HepG2 (cell line): ENCODE results near the gene GRM7.

Experiments
- ATM ChIP-seq: fragments of 450-650 bp; IDR thresholded peaks from 2 replicates; pipeline ENCODE4 v1.7.1; 2017; ENCODE audit warnings: mild to moderate bottlenecking, borderline replicate concordance
- CTCF ChIP-seq: sonication (generic); formaldehyde crosslinking; IDR thresholded peaks from 2 replicates; pipeline ENCODE4 v1.5.0; 2020; ENCODE audit warnings: mild to moderate bottlenecking, missing genetic modification reagents, moderate library complexity
- MED13 ChIP-seq: sonication (generic); formaldehyde crosslinking; IDR thresholded peaks from 2 replicates; pipeline ENCODE4 v1.5.0; 2020; ENCODE audit warnings: missing genetic modification reagents
- PATZ1 ChIP-seq: sonication (generic); formaldehyde crosslinking; IDR thresholded peaks from 2 replicates; pipeline ENCODE4 v1.4.0; 2020; ENCODE audit warnings: missing genetic modification reagents
- POLR2AphosphoS5 ChIP-seq: IDR thresholded peaks from 2 replicates; pipeline ENCODE4 v1.6.1; 2012; ENCODE audit warnings: low read depth, low read length
- RFX5 ChIP-seq: IDR thresholded peaks from 2 replicates; pipeline ENCODE4 v1.6.1; 2011; ENCODE audit warnings: low read depth, low read length, improper control_type of control experiment
- USF2 ChIP-seq, 2 experiments: sonication (generic) in 1 of 2; formaldehyde crosslinking in 1 of 2; IDR thresholded peaks; 2 replicates each; pipeline versions ENCODE4 v1.5.1 to v1.6.1; 2011 to 2020; ENCODE audit warnings: borderline replicate concordance in 1 of 2, low read depth in 1 of 2, low read length in 1 of 2, mild to moderate bottlenecking in 1 of 2, missing genetic modification reagents in 1 of 2, moderate library complexity in 1 of 2
- ZHX1 ChIP-seq: sonication (generic); formaldehyde crosslinking; IDR thresholded peaks from 2 replicates; pipeline ENCODE4 v1.8.1; 2022; ENCODE audit warnings: low read depth, mild to moderate bottlenecking, missing genetic modification reagents
- ZNF512 ChIP-seq: sonication (generic); formaldehyde crosslinking; IDR thresholded peaks from 2 replicates; pipeline ENCODE4 v1.4.0; 2020; ENCODE audit warnings: mild to moderate bottlenecking, missing genetic modification reagents

- TF ChIP-seq POLR2AphosphoS5 (no peak), ZNF512 (CRISPR knock-in tag) (no peak), ATM (no peak), RFX5 (no peak), ZHX1 (CRISPR knock-in tag) (no peak), USF2 (IDR thresholded peaks at IDR 0.05; ENCODE audit: low read depth, low read length) (no peak), USF2 (CRISPR knock-in tag; IDR thresholded peaks at IDR 0.05; ENCODE audit: borderline replicate concordance) (no peak), CTCF (CRISPR knock-in tag) (no peak), PATZ1 (CRISPR knock-in tag) (no peak), MED13 (CRISPR knock-in tag) (no peak)
These were observed 521.5 kb downstream of the GRM7 start for GRCh38 chr3:7382293-7383010.
